Measurements from ENCODE around the gene CD82. TPM values are rescaled to one million over a fixed set of nuclear protein-coding genes. Genes with fewer than 3 reads are reported as not detected.

CD82 gene
- total RNA-seq, 1 donor from 2014 or later: 4.4 TPM

- H3K27me3 Mint-ChIP-seq (ENCODE audit: unreplicated experiment): peaks cover 1% of the 10 kb centered on the region
- H3K9me3 Mint-ChIP-seq (ENCODE audit: unreplicated experiment): peaks cover 1% of the 10 kb centered on the region
- no peak overlapping the region for H3K27ac Mint-ChIP-seq (ENCODE audit: unreplicated experiment)
- H3K4me3 Mint-ChIP-seq (ENCODE audit: unreplicated experiment): no peak overlapping the region
- H3K4me1 Mint-ChIP-seq (ENCODE audit: low read depth, unreplicated experiment): peaks cover 11% of the 10 kb centered on the region
- no peaks in the 10 kb centered on the region for H3K36me3 Mint-ChIP-seq (ENCODE audit: unreplicated experiment)
- TF ChIP-seq CTCF (IDR thresholded peaks at IDR 0.05; ENCODE audit: partially characterized antibody, unreplicated experiment): no peak
- no peak for DNase-seq
Observed at GRCh38 chr11:44525473-44526252, 39.8 kb upstream of the CD82 start.

GRCh38 chr11:44526438-44526837, 39.0 kb upstream of the CD82 start:
- H3K27me3 Mint-ChIP-seq (ENCODE audit: unreplicated experiment): peaks cover 1% of the 10 kb centered on the region
- no peak overlapping the region for H3K4me3 Mint-ChIP-seq (ENCODE audit: unreplicated experiment)
- peaks cover 16% of the 10 kb centered on the region for H3K4me1 Mint-ChIP-seq (ENCODE audit: low read depth, unreplicated experiment)
- no peak for TF ChIP-seq CTCF (IDR thresholded peaks at IDR 0.05; ENCODE audit: partially characterized antibody, unreplicated experiment)
- no peak overlapping the region for H3K27ac Mint-ChIP-seq (ENCODE audit: unreplicated experiment)
- no peaks in the 10 kb centered on the region for H3K36me3 Mint-ChIP-seq (ENCODE audit: unreplicated experiment)
- peaks cover 1% of the 10 kb centered on the region for H3K9me3 Mint-ChIP-seq (ENCODE audit: unreplicated experiment)
- no peak for DNase-seq

GRCh38 chr11:44527476-44527875, 38.0 kb upstream of the CD82 start:
- no peak for TF ChIP-seq CTCF (IDR thresholded peaks at IDR 0.05; ENCODE audit: partially characterized antibody, unreplicated experiment)
- Mint-ChIP-seq H3K4me1 (ENCODE audit: low read depth, unreplicated experiment) (peaks cover 20% of the 10 kb centered on the region), H3K27ac (ENCODE audit: unreplicated experiment) (no peak overlapping the region), H3K4me3 (ENCODE audit: unreplicated experiment) (no peak overlapping the region), H3K36me3 (ENCODE audit: unreplicated experiment) (no peaks in the 10 kb centered on the region), H3K27me3 (ENCODE audit: unreplicated experiment) (peaks cover 4% of the 10 kb centered on the region), H3K9me3 (ENCODE audit: unreplicated experiment) (peaks cover 4% of the 10 kb centered on the region)
- no peak for DNase-seq

GRCh38 chr11:44528103-44528502, 37.4 kb upstream of the CD82 start:
- H3K27me3 Mint-ChIP-seq (ENCODE audit: unreplicated experiment): peaks cover 4% of the 10 kb centered on the region
- no peak for TF ChIP-seq CTCF (IDR thresholded peaks at IDR 0.05; ENCODE audit: partially characterized antibody, unreplicated experiment)
- H3K27ac Mint-ChIP-seq (ENCODE audit: unreplicated experiment): no peak overlapping the region
- H3K4me1 Mint-ChIP-seq (ENCODE audit: low read depth, unreplicated experiment): peaks cover 23% of the 10 kb centered on the region
- DNase-seq: no peak
- H3K4me3 Mint-ChIP-seq (ENCODE audit: unreplicated experiment): no peak overlapping the region
- H3K36me3 Mint-ChIP-seq (ENCODE audit: unreplicated experiment): no peaks in the 10 kb centered on the region
- H3K9me3 Mint-ChIP-seq (ENCODE audit: unreplicated experiment): peaks cover 4% of the 10 kb centered on the region

- no peak for TF ChIP-seq CTCF (IDR thresholded peaks at IDR 0.05; ENCODE audit: partially characterized antibody, unreplicated experiment)
- Mint-ChIP-seq H3K27me3 (ENCODE audit: unreplicated experiment) (peaks cover 4% of the 10 kb centered on the region), H3K9me3 (ENCODE audit: unreplicated experiment) (peaks cover 4% of the 10 kb centered on the region), H3K4me3 (ENCODE audit: unreplicated experiment) (no peak overlapping the region), H3K36me3 (ENCODE audit: unreplicated experiment) (no peaks in the 10 kb centered on the region), H3K27ac (ENCODE audit: unreplicated experiment) (no peak overlapping the region), H3K4me1 (ENCODE audit: low read depth, unreplicated experiment) (peaks cover 23% of the 10 kb centered on the region)
- DNase-seq: no peak
Observed at GRCh38 chr11:44528581-44528980, 36.9 kb upstream of the CD82 start.

All from glutamatergic neuron (in vitro differentiated cells).